CD4-positive, alpha-beta T cell (primary cell): ENCODE data around the gene CNGA1. TPM values are rescaled to one million over a fixed set of nuclear protein-coding genes. Genes with fewer than 3 reads are reported as not detected.

ENCODE experiments used
- ATAC-seq: fragments of 200-7000 bp; cut with Tn5 transposase; one replicate; pipeline ENCODE4 v1.10.0; 2022; ENCODE audit warnings: mild to moderate bottlenecking; ENCODE audit not compliant: poor library complexity
- CTCF ChIA-PET: fragments of 350-600 bp; sonication (Branson Sonifier 250); formaldehyde crosslinking; loops from one replicate; lab custom pipeline; 2021; ENCODE audit warnings: antibody characterized with exemption, inconsistent platforms; lab: Charles Lee
- POLR2A ChIA-PET: fragments of 350-600 bp; sonication (Branson Sonifier 250); formaldehyde crosslinking; loops from one replicate; lab custom pipeline; 2021; ENCODE audit warnings: antibody characterized with exemption, inconsistent platforms; lab: Charles Lee
- DNase-seq, 14 experiments: peaks; one replicate each; pipeline ENCODE4 v3.0.0-alpha.2; 2013 to 2020; ENCODE audit warnings: mixed read lengths in 2 of 14
- H3K27ac ChIP-seq, 2 donors: one replicate each; pipeline versions ENCODE4 v1.5.1 to v1.7.0; 2013; ENCODE audit warnings: low read length in 2 of 2, low read depth in 1 of 2, mild to moderate bottlenecking in 1 of 2
- H3K27me3 ChIP-seq, 2 experiments: 1 replicate in 1 of 2; 2 replicates in 1 of 2; pipeline versions ENCODE4 v1.6.1 to v1.7.0; 2013; ENCODE audit warnings: low read length in 2 of 2, control low read depth in 1 of 2, mild to moderate bottlenecking in 1 of 2, moderate library complexity in 1 of 2; ENCODE audit not compliant: insufficient read depth in 2 of 2, control insufficient read depth in 1 of 2
- H3K36me3 ChIP-seq: one replicate; pipeline ENCODE4 v1.6.1; 2013; ENCODE audit warnings: low read length, control low read depth; ENCODE audit not compliant: insufficient read depth
- H3K4me1 ChIP-seq: one replicate; pipeline ENCODE4 v1.6.1; 2013; ENCODE audit warnings: low read length, control low read depth; ENCODE audit not compliant: insufficient read depth
- H3K4me3 ChIP-seq: one replicate; pipeline ENCODE4 v1.5.1; 2013; ENCODE audit warnings: mild to moderate bottlenecking, low read length, moderate library complexity
- H3K9me3 ChIP-seq, 2 experiments: 1 replicate in 1 of 2; 2 replicates in 1 of 2; pipeline versions ENCODE4 v1.6.1 to v1.7.0; 2013; ENCODE audit warnings: low read length in 2 of 2, mild to moderate bottlenecking in 2 of 2, control low read depth in 1 of 2, moderate library complexity in 1 of 2; ENCODE audit not compliant: control insufficient read depth in 1 of 2, insufficient read depth in 1 of 2
- H3K27ac Mint-ChIP-seq: one replicate; pipeline ENCODE4 v1.8.0; 2020; ENCODE audit warnings: mixed read lengths
- H3K27me3 Mint-ChIP-seq: one replicate; pipeline ENCODE4 v1.8.0; 2021; ENCODE audit warnings: mixed read lengths
- H3K36me3 Mint-ChIP-seq: one replicate; pipeline ENCODE4 v1.8.0; 2021; ENCODE audit warnings: low read depth, mixed read lengths
- H3K4me1 Mint-ChIP-seq: one replicate; pipeline ENCODE4 v1.8.0; 2021; ENCODE audit warnings: low read depth, mixed read lengths
- H3K4me3 Mint-ChIP-seq: one replicate; pipeline ENCODE4 v1.8.0; 2020; ENCODE audit warnings: mild to moderate bottlenecking, mixed read lengths
- H3K9me3 Mint-ChIP-seq: one replicate; pipeline ENCODE4 v1.8.0; 2020; ENCODE audit warnings: mixed read lengths
- intact Hi-C, 2 experiments: fragments of 100-400 bp; cut with DNase I in 1 of 2; cut with micrococcal nuclease in 1 of 2; formaldehyde crosslinking; loops; one replicate each; pipeline versions ENCODE4 v1.15.1 to v1.9.0; 2023 to 2025; cut with DNase I, micrococcal nuclease
- total RNA-seq, 174 experiments: library from RNA in 2 of 174; stranded (reverse) in 2 of 174; gene quantifications; one replicate each; pipeline ENCODE4 v1.2.3 and lab custom pipeline; 2021 to 2026
- TF ChIP-seq, protein P1 (sequence below): fragments of 200-600 bp; IDR thresholded peaks from one replicate; pipeline ENCODE4 v1.8.0; 2022; ENCODE audit warnings: antibody characterized with exemption, mild to moderate bottlenecking

Gene CNGA1
- total RNA-seq, 2 experiments from 2014 or later = not detected

DNA sequence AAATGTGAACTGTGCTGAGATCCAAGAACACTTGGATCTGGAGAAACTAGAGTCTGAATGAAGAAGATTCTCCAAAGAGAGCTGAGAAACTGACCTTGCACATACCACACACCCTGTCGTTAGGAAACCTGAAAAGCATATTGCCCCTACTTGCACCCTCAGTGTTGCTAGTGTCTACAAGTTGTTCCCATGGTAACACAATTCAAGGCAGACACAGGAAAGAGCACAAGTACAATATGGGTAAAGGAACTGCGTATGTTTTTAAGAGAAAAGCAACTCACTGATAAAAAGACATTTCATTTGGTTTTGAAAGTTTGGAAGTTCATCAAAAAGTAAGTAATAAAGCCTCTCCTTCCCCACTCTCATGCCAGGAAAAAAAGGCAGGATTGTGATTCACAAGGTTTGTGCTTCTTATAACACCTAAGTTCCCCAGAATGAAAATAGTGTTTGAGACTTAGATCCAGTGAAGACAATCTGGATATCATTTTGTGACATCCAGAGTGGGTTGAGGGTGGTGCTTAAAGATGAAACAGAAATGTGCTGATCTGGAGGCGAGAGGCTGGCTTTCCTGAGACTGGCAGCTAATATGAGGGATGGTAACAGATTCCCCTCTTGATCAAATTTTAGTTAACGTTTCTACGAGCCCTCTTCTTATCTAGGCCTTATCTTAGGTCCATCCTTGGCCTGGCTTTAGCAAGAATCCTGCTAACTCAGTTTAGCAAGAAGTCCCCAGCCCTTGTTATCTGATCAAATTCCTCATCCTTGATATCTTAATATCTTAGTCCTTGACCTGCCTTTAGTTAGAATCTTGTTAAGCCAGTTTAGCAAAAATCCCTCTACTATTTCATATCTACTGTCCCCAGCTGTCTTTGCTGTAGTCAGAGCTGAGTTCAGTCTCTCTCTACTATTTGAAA is 42.4 kb upstream of the CNGA1 start:
- peaks cover 0 to 2% of the 10 kb centered on the region in 2 experiments for H3K9me3 ChIP-seq
- peaks cover 6% of the 10 kb centered on the region for H3K9me3 Mint-ChIP-seq
- no peaks in the 10 kb centered on the region for H3K27me3 ChIP-seq
- ChIA-PET POLR2A (interaction anchor here (1.0 kb wide), 1 partner anchor 12 kb away, joined by 3 read pairs; no protein-coding TSS in a partner anchor), CTCF (no interaction called here)
- no peak overlapping the region for H3K27ac ChIP-seq
- H3K4me3 Mint-ChIP-seq = no peak overlapping the region
- H3K36me3 Mint-ChIP-seq = peaks cover 22% of the 10 kb centered on the region
- intact Hi-C loops = no loop called here
- DNase-seq (peak in 3 of 14 experiments; percentile 20 to 31 (median 30)), ATAC-seq (peak; percentile 74)
- H3K4me3 ChIP-seq = no peak overlapping the region
- H3K4me1 Mint-ChIP-seq = peaks cover 18% of the 10 kb centered on the region
- no peaks in the 10 kb centered on the region for H3K36me3 ChIP-seq
- H3K27ac Mint-ChIP-seq = peak overlapping the region; percentile 53
- no peaks in the 10 kb centered on the region for H3K4me1 ChIP-seq
- TF ChIP-seq, protein P1, sequence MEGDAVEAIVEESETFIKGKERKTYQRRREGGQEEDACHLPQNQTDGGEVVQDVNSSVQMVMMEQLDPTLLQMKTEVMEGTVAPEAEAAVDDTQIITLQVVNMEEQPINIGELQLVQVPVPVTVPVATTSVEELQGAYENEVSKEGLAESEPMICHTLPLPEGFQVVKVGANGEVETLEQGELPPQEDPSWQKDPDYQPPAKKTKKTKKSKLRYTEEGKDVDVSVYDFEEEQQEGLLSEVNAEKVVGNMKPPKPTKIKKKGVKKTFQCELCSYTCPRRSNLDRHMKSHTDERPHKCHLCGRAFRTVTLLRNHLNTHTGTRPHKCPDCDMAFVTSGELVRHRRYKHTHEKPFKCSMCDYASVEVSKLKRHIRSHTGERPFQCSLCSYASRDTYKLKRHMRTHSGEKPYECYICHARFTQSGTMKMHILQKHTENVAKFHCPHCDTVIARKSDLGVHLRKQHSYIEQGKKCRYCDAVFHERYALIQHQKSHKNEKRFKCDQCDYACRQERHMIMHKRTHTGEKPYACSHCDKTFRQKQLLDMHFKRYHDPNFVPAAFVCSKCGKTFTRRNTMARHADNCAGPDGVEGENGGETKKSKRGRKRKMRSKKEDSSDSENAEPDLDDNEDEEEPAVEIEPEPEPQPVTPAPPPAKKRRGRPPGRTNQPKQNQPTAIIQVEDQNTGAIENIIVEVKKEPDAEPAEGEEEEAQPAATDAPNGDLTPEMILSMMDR = no peak
- H3K27me3 Mint-ChIP-seq = no peaks in the 10 kb centered on the region

DNA sequence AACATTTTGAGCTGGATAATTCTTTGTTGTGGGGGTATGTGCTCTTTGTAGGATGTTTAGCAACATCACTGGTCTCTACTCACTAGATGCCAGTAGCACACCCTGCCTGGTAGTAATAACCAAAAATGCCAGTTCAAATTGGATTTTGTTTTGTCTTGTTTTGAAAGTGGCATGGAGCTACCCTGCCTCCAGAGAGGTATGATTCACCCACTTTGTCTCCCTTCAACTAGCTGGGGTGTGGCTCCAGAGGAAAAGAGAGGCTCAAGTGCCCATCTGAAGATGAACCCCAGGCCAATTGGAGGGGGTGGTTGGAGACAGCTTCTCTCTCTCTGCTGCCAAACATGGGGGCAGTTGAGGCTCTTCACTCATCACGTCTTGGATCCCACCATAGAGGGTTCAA is 34.6 kb upstream of the CNGA1 start:
- POLR2A ChIA-PET = no interaction called here
- TF ChIP-seq, protein P1 = no peak

DNA sequence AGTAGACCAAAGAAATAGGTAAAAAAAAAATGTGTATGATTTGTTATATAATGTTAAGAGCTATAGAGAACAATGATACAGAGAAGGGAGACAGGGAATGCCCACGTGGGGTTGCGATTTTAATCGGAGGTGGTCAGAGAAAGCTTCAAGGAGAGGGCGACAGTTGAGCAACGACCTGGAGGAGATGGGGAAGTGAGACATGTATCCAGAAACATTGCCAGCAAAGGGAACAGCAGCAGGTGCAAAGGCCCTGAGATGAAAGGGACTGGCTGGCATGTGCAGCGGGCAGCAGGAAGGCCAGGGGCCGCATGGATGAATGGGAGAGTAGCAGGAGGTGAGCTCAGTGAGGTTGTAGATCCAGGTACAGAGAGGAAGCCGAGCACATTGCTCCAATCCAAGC is 33.0 kb upstream of the CNGA1 start:
- Histone ChIP-seq H3K27me3 (no peaks in the 10 kb centered on the region), H3K36me3 (no peaks in the 10 kb centered on the region), H3K27ac (no peak overlapping the region), H3K9me3 (no peaks in the 10 kb centered on the region), H3K4me3 (no peak overlapping the region), H3K4me1 (peaks cover 33% of the 10 kb centered on the region)
- Mint-ChIP-seq H3K4me3 (no peak overlapping the region), H3K27ac (no peak overlapping the region), H3K27me3 (no peaks in the 10 kb centered on the region), H3K36me3 (no peaks in the 10 kb centered on the region), H3K4me1 (peaks cover 31% of the 10 kb centered on the region), H3K9me3 (no peaks in the 10 kb centered on the region)
- DNase-seq (no peak), ATAC-seq (no peak)
- POLR2A ChIA-PET = interaction anchor here (0.5 kb wide), 1 partner anchor 495 kb away, joined by 3 read pairs; no protein-coding TSS in a partner anchor
- intact Hi-C loops = loop anchor here in 1 of 2 experiments (2.0 kb wide), 1 partner anchor 15 kb away; no protein-coding TSS in a partner anchor
- CTCF ChIA-PET = interaction anchor here (2.1 kb wide), 1 partner anchor 15 kb away, joined by 9 read pairs; no protein-coding TSS in a partner anchor
- TF ChIP-seq, protein P1 = no peak

More for the DNA sequence above, 34.6 kb upstream of the CNGA1 start:
- peaks cover 23% of the 10 kb centered on the region for H3K4me1 Mint-ChIP-seq
- CTCF ChIA-PET = interaction anchor here (2.1 kb wide), 1 partner anchor 17 kb away, joined by 9 read pairs; no protein-coding TSS in a partner anchor
- no peak for ATAC-seq
- peaks cover 21% of the 10 kb centered on the region for H3K4me1 ChIP-seq
- no peaks in the 10 kb centered on the region for H3K27me3 Mint-ChIP-seq
- H3K36me3 ChIP-seq = no peaks in the 10 kb centered on the region
- H3K27ac Mint-ChIP-seq = no peak overlapping the region
- no peaks in the 10 kb centered on the region for H3K27me3 ChIP-seq
- H3K36me3 Mint-ChIP-seq = no peaks in the 10 kb centered on the region
- H3K27ac ChIP-seq = no peak overlapping the region
- no peak for DNase-seq
- no peak overlapping the region for H3K4me3 ChIP-seq
- intact Hi-C loops = no loop called here
- no peaks in the 10 kb centered on the region for H3K9me3 Mint-ChIP-seq
- no peak overlapping the region for H3K4me3 Mint-ChIP-seq
- no peaks in the 10 kb centered on the region for H3K9me3 ChIP-seq
